GM19452 (cell line): ENCODE data around the gene CORIN.

ENCODE experiments used
- ATAC-seq: cut with Tn5 transposase; IDR thresholded peaks from one replicate; pipeline ENCODE4 v1.9.1; 2021; ENCODE audit not compliant: unreplicated experiment

CORIN gene, protein sequence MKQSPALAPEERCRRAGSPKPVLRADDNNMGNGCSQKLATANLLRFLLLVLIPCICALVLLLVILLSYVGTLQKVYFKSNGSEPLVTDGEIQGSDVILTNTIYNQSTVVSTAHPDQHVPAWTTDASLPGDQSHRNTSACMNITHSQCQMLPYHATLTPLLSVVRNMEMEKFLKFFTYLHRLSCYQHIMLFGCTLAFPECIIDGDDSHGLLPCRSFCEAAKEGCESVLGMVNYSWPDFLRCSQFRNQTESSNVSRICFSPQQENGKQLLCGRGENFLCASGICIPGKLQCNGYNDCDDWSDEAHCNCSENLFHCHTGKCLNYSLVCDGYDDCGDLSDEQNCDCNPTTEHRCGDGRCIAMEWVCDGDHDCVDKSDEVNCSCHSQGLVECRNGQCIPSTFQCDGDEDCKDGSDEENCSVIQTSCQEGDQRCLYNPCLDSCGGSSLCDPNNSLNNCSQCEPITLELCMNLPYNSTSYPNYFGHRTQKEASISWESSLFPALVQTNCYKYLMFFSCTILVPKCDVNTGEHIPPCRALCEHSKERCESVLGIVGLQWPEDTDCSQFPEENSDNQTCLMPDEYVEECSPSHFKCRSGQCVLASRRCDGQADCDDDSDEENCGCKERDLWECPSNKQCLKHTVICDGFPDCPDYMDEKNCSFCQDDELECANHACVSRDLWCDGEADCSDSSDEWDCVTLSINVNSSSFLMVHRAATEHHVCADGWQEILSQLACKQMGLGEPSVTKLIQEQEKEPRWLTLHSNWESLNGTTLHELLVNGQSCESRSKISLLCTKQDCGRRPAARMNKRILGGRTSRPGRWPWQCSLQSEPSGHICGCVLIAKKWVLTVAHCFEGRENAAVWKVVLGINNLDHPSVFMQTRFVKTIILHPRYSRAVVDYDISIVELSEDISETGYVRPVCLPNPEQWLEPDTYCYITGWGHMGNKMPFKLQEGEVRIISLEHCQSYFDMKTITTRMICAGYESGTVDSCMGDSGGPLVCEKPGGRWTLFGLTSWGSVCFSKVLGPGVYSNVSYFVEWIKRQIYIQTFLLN

DNA sequence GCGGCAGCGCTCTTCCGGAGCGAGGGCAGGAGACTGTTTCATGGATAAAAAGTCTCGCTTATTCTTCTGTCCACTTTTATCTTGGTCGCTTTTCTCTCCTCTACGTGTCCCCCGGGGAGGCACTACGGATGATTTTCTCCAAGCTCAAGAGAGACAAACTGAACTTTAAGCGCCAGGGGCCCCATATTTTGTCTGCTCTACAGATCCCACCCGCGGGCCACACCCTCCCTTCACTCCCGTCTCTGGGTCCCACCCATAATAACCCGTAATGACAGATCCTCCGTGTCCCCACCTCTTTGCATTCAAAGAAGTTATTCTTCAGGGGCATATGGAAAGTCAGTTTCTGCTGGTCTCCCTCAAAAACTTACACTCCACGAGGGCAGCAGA, at the start of gene CORIN:
Gene CORIN (minus strand): TSS at position 160 of the 387 bp plus-strand sequence. CDS start 118 bp downstream, at position 42.
- no peak for ATAC-seq

DNA sequence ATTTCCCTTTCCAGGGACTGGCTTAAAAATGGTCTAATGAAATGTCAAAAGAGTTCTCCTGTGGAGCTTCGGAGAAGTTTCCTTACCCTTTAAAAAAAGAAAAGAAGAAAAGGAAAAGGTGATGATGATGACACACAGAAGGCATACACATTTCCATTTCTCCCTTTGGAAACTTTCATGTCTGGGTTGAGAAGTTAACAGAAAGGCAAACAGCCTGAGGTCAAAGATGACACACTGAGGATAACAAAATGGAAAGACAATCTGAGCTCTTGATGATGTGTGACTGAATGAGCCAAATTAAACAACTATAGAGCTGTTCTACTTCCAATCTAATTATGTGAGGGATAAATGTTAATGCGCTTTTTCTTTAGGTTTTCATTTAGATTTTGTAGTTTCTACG, 44.4 kb upstream of the CORIN start:
- ATAC-seq: no peak

DNA sequence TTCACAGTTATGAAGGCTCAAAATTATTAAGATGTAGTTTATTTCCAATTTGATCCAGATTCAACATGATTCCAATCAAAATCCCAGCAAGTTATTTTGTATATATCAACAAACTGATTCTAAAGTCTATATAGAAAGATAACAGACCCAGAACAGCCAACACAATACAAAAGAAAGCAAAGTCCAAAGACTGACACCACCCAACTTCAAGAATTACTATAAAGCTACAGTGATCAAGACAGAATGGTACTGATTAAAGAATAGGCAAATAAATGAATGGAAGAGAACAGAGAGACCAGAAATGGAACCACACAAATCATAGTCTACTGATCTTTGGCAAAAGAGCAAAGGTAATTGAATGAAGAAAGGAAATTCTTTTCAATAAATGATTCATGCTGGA, 41.6 kb upstream of the CORIN start:
- ATAC-seq: no peak

DNA sequence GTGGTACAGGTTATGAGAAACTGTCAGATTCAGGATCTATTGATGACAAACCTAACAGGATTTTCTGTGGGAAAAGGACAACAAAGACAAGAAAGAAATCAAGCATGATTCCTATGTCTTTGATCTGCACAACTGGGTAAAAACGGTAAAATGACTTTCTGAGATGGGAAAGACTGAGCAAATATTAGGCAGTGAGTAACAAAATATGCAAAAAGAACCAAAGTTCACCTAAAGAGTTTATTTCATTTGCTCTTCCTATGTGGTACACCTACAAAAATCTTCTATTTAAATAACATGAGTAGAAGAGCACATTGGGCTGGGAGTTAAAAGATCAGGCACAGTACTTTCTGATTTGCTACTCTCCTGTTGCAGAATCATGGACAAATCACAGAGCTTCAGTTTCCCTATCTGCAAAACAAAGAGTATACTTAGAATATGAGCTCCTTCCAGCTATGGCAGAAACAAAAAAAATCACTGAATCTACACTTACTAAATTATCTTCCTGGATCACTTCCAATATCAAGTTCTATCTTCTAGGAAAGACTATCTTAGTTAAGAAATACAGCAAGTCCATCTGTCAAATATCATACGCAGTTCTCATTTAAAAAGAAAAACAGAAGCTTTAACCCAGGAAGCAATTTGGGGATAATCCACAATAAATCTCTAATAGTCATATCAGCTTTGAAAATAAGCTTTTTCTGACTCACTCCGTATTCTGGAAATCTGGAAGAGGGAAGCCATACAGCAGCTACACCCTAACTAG, 39.1 kb upstream of the CORIN start:
- ATAC-seq: no peak

DNA sequence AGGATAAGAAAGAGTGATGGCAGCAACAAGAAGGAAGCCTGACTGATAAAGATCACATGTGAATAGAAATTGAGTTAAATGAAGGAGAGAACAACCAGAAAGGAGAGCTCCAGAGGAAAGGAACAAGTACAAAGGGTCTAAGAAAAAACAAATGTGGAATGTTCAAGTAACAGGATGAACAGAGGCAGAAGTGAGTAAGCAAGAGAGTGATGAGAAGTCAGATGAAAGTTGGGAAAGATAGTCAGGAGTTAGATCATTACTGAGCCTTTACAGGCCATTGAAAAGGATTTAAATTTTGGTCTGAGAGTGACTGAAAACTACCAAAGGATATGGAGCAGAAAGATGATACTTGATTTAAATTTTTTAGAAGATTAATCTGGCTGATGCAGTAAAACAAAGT, 38.4 kb upstream of the CORIN start:
- ATAC-seq: no peak

DNA sequence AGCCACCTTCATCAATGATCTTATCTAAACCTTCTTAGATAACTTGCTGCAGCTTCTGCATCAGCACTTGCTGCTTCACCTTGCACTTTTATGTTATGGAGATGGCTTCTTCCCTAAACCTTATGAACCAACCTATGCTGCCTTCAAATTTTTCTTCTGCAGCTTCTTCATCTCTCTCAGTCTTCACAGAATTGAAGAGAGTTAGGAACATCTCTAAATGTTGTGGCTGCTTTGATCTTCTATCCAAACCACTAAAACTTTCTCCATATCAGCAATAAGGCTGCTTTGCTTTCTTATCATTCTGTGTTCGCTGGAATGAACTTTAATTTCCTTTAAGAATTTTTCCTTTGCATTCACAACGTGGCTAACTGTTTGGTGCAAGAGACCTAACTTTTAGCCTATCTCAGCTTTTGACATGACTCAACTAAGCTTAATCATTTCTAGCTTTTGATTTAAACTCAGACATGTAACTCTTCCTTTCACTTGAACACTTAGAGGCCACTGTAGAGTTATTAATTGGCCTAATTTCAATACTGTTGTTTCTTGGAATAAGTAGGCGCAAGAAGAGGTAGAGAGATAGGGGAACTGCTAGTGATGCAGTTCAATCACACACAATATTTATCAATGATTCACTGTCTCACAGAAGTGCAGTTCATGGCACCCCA, 36.1 kb upstream of the CORIN start:
- no peak for ATAC-seq

DNA sequence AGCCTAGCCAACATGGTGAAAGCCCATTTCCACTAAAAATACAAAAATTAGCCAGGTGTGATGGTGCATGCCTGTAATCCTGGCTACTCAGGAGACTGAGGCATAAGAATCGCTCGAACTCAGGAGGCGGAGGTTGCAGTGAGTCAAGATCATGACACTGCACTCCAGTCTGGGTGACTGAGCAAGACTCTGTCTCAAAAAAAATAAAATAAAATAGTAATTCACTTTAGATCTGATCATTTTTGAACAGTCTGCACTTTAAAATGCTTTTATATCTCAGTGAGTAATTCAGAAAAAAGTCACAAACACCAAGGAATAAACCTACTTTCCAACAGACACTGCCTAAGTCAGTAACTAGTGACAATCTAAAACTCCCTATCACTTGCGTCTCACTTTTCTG, 25.6 kb upstream of the CORIN start:
- ATAC-seq: no peak

DNA sequence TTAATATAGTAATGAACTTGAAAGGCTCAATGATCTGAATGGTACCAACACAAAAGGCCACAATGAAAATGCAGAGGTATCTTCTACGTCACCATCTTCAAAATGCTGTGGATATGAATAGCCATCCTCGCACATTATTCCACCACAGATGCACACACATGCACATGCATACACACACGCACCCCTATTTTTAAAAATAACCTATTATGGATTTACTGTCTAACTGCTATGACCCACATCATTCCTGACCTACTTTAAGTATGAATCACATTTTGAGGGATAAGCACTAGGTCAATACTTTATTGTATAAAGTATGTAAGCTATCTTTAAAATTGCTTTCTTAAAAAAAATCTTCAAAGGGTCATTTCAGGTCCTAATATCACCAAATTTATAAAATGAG, 24.4 kb upstream of the CORIN start:
- ATAC-seq: no peak

DNA sequence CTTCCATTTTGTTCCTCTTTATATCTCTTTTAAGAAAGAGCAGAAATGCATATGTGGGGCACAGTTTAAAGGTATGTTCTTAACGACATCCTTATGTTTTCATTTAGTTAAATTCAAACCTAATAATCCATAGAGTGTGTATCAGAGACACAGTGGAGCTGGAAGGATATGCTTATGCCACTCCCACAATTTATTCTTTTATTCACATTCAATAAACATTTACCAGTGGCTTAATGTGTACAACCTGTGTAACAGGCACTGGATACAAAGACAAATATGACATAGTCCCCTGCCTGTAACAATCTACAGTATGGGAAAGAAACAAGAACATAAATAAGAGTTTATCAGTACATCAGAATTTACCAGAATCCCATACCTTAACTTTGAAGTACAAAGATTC, 22.4 kb upstream of the CORIN start:
- ATAC-seq: no peak

DNA sequence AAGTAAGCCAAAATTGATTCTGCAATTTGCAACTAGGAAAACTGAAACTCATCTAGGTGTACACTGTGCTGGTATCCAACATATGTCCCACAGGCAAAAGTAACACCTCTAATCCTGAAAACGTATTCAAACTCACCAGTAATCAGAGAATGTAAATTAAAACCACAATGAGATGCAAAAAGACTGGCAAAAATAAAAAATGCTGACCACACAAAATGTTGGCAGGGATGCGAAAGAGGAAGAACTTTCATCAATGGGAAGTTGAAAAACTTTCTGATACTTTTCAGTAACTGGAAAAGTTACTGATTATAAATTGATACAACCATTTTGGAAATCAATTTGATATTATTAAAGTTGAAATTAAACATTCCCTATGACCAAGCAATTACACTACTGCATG, 20.1 kb upstream of the CORIN start:
- ATAC-seq: no peak

DNA sequence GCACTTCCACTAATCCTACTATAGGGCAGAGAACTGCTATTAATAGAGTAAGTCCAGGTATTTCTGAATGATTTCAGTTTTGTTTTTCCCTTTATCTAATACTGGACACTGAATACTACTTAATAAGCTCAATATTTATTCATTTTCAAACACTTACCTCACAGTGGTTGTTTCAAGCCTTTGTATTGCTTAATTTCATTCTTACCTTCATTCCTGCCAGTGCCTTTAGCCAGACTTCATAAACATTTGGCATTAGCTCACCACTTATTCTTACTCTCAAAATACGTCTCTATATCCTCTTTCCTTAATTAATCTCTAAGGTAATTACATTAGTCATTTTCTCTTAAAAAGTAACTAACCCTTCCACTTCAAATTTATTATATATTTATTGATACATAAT, 18.8 kb upstream of the CORIN start:
- ATAC-seq: no peak

DNA sequence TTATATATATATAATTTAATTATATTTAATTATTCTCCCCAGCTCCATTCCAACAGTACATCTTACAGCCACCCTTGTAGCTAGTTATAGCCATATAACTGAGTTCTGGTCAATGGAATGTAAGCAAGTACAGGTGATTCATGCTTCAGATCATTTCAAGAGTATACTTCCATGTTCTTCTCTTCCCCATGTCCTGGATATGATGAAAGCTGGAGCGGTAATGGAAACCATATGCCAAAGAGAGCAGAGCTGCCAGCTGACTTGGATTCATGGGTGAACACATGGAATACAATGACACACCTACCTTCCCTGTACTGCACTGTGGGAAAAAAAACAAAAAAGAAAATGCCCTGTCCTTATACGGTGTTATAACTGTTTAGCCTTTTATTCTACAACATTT, 17.5 kb upstream of the CORIN start:
- no peak for ATAC-seq

DNA sequence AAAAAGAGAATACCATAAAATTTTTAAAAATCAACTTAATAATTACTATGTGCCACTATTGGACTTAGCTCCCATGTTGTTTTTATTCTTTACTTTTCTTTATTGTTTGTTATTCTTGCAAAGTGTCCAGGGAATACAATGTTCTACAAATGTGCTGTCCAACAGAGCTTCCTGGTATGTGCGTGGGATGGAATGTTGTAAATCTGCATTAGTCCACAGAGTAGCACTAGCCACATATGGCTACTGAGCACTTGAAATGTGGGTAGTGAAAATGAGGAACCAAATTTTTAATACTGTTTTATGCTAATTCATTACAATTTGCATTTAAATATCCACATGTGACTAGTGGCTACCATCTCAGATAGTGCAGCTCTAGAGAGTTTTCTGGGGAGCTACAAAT, 14.3 kb upstream of the CORIN start:
- no peak for ATAC-seq

DNA sequence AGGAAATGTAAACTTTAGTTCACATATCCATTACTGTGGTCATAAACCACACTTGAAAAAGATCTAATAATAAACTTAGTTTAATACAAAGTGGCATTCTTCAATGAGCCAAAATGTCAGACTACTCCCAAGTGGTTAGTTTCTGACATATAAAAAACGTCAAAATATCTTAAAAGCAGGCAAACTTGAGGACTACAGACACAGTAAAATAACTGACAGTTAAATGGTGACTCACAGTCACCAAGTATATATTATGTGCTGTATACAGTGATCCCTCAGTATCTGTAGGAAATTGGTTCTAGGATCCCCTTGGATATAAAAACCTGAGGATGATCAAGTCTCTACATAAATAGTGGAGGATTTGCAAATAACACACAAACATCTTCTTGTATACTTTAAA, 11.6 kb upstream of the CORIN start:
- ATAC-seq: no peak

DNA sequence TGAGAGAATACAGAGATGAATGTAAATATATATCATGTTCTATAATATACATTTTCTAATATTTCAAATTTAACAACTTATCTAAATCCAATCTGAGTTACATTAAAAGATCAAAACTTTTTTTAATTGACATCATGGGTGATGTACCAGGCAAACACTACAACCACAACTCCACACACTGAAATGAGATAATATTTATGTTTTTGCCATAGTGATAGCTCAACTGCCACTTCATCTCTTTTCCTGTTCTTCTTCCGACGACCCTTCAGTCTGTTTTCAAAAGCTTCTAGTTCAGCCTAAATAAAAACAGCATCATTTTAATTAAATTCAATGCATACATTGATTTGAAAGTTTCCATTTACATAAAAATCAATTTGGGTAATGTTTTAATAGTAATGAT, 10.2 kb upstream of the CORIN start:
- no peak for ATAC-seq

DNA sequence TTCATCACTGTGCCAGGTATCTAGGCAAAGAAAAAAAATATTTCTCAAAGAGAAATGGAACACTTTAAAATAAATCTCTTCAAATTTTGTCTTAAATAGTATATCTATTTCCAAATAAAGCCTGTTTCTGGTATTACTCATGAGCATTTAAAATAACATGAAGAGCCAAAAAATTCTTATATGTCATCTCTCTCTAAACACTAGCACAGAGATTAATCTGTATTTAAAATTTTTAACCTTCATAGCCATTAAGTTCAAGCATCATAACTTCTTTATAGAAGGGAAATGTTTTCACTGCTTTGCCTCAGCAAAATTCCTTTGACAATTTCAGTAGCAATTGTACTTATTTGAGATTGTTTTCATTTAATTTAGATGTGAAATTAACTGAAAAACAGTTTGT, 5.1 kb upstream of the CORIN start:
- ATAC-seq: no peak

DNA sequence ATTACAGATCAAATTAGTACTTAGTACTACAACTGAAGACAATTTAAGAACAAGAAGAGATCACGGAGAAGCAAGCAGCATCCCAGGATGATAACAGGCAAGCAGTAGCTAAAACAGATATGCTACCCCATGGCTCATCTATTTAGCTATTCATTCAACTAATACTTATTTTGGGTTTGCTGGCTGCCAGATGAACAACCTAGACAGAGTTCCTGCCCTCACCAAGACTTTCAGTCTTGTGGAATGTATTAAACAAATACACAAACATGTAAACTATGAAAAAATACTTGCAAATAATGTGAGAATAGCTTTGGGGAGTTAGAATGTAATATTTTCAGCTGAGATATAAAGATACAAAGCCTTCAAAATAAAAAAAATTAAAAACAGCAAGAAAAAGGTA, 2.4 kb upstream of the CORIN start:
- ATAC-seq: no peak

DNA sequence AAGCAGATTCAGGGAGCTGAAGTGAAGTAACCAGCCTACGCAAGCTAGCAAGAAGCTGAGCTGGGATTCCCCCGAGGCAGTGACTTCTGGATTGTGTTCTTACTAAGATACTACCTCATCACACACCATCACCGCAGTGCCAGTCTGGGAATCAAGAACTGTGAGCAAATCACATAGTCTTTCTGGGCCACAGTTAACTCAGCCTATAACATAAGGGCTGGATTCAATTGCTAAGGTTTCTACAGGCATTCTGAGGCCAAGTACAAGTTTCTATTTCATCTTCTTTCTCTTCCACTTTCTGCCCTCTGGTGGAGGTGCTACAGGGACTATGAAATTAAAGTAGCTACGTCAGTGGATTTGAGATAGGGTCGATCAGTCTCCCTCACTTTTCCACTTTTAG, 1.4 kb upstream of the CORIN start:
- ATAC-seq: peak; percentile 58

DNA sequence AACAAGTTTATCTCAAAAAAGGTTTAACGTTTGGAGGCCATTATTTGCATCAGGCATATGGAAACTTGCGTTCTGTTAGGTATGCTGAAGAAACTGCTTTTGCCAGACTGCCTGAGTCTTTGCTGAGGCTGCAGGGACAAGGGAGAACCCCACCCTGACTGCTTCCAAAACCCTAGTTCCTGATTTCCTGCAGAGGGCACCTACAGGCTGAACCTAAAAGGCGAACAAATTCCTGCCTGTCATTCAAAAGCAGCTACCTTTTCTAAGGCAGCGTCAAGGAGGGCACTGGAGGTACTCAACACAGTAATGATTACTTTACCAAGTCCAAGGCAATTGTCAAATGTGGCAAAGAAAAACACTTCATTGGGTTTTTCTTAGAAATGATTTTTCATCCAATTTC, 578 bp upstream of the CORIN start:
- ATAC-seq: no peak

DNA sequence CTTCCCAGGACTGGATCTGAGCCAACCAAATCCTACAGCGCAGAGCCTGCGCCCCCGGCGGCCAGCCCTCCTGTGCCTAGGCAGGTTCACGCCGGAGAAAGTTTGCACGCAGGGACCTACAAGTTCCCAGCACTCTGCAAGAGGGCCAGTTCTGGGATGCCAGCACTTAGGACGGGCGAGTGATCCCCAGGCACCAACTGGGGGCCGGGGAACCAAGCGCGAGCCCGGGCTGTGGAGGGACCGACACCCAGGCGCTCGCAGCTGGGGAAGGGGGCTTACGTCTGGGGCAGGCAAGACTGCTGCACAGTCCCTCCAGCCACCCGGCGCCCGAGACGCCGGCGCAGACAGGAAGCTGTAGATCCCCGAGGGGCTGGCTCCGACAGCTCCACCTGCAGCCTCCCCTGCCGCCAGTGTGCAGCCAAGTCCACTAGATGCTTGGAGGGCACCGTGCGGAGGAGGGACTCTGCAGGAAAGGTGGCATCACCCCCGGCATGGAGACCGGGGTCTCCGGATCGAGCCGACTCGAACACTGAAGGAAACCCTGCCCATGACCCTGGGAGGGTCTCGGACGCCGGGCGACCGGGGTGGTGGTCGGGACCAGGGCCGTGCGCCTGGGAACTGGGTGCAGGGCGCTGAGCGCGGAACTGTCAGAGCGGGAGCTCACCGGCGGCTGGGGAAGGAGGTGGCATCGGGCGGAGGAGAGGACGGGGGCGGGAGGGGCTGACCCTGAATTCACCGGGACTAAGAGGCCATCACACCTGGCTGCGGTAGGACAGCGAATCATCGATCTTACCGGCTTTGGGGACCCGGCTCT, 566 bp downstream of the CORIN start:
- ATAC-seq: peak; percentile 62
